HepG2 (cell line): ENCODE measurements around the gene EIF2S3B. TPM values are rescaled to one million over a fixed set of nuclear protein-coding genes. Genes with fewer than 3 reads are reported as not detected.

Source experiments
- ATAC-seq: fragments of 200-7000 bp; cut with Tn5 transposase; 3 replicates; pipeline ENCODE4 v1.9.1; 2020; ENCODE audit warnings: mild to moderate bottlenecking, moderate library complexity
- BruUV-seq: library from RNA; stranded (reverse); fragments of 400-500 nt; replicated peaks from 2 replicates; lab custom pipeline; 2021; lab: Mats Ljungman, UMichigan
- CTCF ChIA-PET: fragments of 300-600 bp; formaldehyde crosslinking; extraction: SDS; loops from one replicate; lab custom pipeline; 2021; ENCODE audit warnings: low total read pairs, inconsistent platforms, low intra/inter-chr PET ratio; lab: Yijun Ruan, JAX
- POLR2A ChIA-PET: fragments of 350-600 bp; sonication (Branson Sonifier 250); formaldehyde crosslinking; loops from one replicate; lab custom pipeline; 2020; ENCODE audit warnings: antibody characterized with exemption, inconsistent platforms; lab: Yijun Ruan, JAX
- DNase-seq: peaks from one replicate; pipeline ENCODE4 v3.0.0-alpha.2; 2015; ENCODE audit warnings: low spot score
- FAIRE-seq: peaks from 3 replicates; lab custom pipeline; 2011; peaks lifted over from hg19 to GRCh38; lab: Jason Lieb, UNC
- H2AFZ ChIP-seq: one replicate; pipeline ENCODE4 v1.6.1; 2011; ENCODE audit warnings: low read length, inconsistent platforms
- H3K27ac ChIP-seq: fragments of 300-600 bp; 3 replicates; pipeline ENCODE4 v1.8.0; 2011; ENCODE audit warnings: mixed run types, mild to moderate bottlenecking, mixed read lengths, low read length, inconsistent platforms; ENCODE audit not compliant: insufficient read depth; ENCODE audit errors: extremely low read length
- H3K27me3 ChIP-seq, 2 experiments: fragments of 200-600 bp in 1 of 2; 2 replicates in 1 of 2; 3 replicates in 1 of 2; pipeline versions ENCODE4 v1.6.0 to v1.8.0; 2011; ENCODE audit warnings: low read length in 2 of 2, mild to moderate bottlenecking in 2 of 2, moderate library complexity in 2 of 2, inconsistent platforms in 1 of 2; ENCODE audit not compliant: insufficient read depth in 2 of 2, control insufficient read depth in 1 of 2
- H3K36me3 ChIP-seq, 2 experiments: fragments of 200-600 bp in 1 of 2; replicated peaks in 1 of 2; 2 replicates in 1 of 2; 3 replicates in 1 of 2; pipeline versions ENCODE4 v1.5.1 to v1.8.0; 2011; ENCODE audit warnings: low read length in 2 of 2, inconsistent platforms in 1 of 2; ENCODE audit not compliant: insufficient read depth in 2 of 2, control insufficient read depth in 1 of 2
- H3K4me1 ChIP-seq: 2 replicates; pipeline ENCODE4 v1.5.1; 2012; ENCODE audit warnings: low read length, inconsistent platforms; ENCODE audit not compliant: insufficient read depth
- H3K4me2 ChIP-seq: 2 replicates; pipeline ENCODE4 v1.6.0; 2011; ENCODE audit warnings: low read depth, low read length, inconsistent platforms
- H3K4me3 ChIP-seq, 3 experiments: fragments of 200-600 bp in 1 of 3; sonication (generic), shearing (Covaris generic) in 1 of 3; replicated peaks in 1 of 3; 2 replicates each; pipeline ENCODE4 v1.5.1; 2011 to 2016; ENCODE audit warnings: low read length in 3 of 3, inconsistent platforms in 2 of 3, low read depth in 2 of 3, mild to moderate bottlenecking in 2 of 3, control low read depth in 1 of 3, mixed read lengths in 1 of 3; ENCODE audit not compliant: insufficient read depth in 1 of 3
- H3K79me2 ChIP-seq: one replicate; pipeline ENCODE4 v1.6.1; 2011; ENCODE audit warnings: low read length, inconsistent platforms; ENCODE audit not compliant: insufficient read depth
- H3K9ac ChIP-seq: 2 replicates; pipeline ENCODE4 v1.6.0; 2011; ENCODE audit warnings: mild to moderate bottlenecking, low read depth, low read length, inconsistent platforms; ENCODE audit not compliant: insufficient read depth
- H3K9me3 ChIP-seq: 2 replicates; pipeline ENCODE4 v1.5.1; 2012; ENCODE audit warnings: mild to moderate bottlenecking, low read length
- H4K20me1 ChIP-seq: 2 replicates; pipeline ENCODE4 v1.6.0; 2011; ENCODE audit warnings: inconsistent platforms, mild to moderate bottlenecking, low read length, moderate library complexity; ENCODE audit not compliant: insufficient read depth
- CENPX ChIP-seq: sonication (generic); formaldehyde crosslinking; IDR thresholded peaks from 2 replicates; pipeline ENCODE4 v1.9.0; 2021; ENCODE audit warnings: mild to moderate bottlenecking, missing genetic modification reagents, moderate library complexity
- KAT8 ChIP-seq: IDR thresholded peaks from 2 replicates; pipeline ENCODE4 v1.6.1; 2016; ENCODE audit warnings: missing genetic modification reagents, missing compliant biosample characterization
- KDM5B ChIP-seq: sonication (generic); formaldehyde crosslinking; IDR thresholded peaks from 2 replicates; pipeline ENCODE4 v1.4.0; 2020; ENCODE audit warnings: missing genetic modification reagents, mild to moderate bottlenecking, borderline replicate concordance
- MXD3 ChIP-seq: IDR thresholded peaks from 2 replicates; pipeline ENCODE4 v1.6.1; 2016; ENCODE audit warnings: mild to moderate bottlenecking, missing biosample characterization, missing genetic modification reagents
- SIN3A ChIP-seq: IDR thresholded peaks from 2 replicates; pipeline ENCODE4 v1.6.1; 2011; ENCODE audit warnings: low read depth, mild to moderate bottlenecking, control low read depth, low read length, borderline replicate concordance
- ZNF639 ChIP-seq: conservative IDR thresholded peaks from 2 replicates; pipeline ENCODE4 v1.6.1; 2018; ENCODE audit warnings: missing genetic modification reagents
- WGBS: methylation state at CpG from one replicate; pipeline ENCODE4 v1.1.6; 2017; ENCODE audit warnings: low lambda C conversion rate; 5-methylcytosine and 5-hydroxymethylcytosine counted together
- in situ Hi-C: cut with HindIII; loops from 2 replicates; pipeline ENCODE4 v1.10.0; 2017; ENCODE audit warnings: low pct_unique_long_range_greater_than_20kb; ENCODE audit not compliant: extremely low pct_ligation_motif_present
- intact Hi-C: fragments of 100-400 bp; cut with micrococcal nuclease; formaldehyde crosslinking; loops from one replicate; pipeline ENCODE4 v1.10.0; 2022; ENCODE audit not compliant: unreplicated experiment
- polyA plus RNA-seq, 8 experiments: library from polyadenylated mRNA; depleted of rRNA in 3 of 8; stranded (reverse) in 7 of 8; unstranded in 1 of 8; fragments of >200 nt; fragmentation: Illumina TruSeq in 4 of 8; extraction: Trizol in 4 of 8; gene quantifications; 2 replicates each; pipeline versions ENCODE4 v1.2.1 to v1.2.3, GENCODE V29; 2011 to 2016; ENCODE audit warnings: low read depth in 4 of 8, missing spikeins in 1 of 8, mixed read lengths in 1 of 8; ENCODE audit not compliant: insufficient read depth in 1 of 8
- total RNA-seq, 5 experiments: library from RNA; depleted of rRNA; stranded (reverse); fragments of >200 nt; fragmentation: Illumina TruSeq; extraction: Trizol; gene quantifications; 2 replicates each; pipeline ENCODE4 v1.2.3, GENCODE V29; 2016; ENCODE audit warnings: low read depth in 1 of 5

The EIF2S3B gene
- total and polyA plus RNA-seq, 2 of the 13 experiments (the other 11 are each of a cell fraction or from before 2014, with no cell fraction given): 3.6 to 7.6 TPM

GRCh38 chr12:10456856-10457255 lies 48.8 kb upstream of the EIF2S3B start:
- DNase-seq: no peak
- in situ Hi-C loops (no loop called here), intact Hi-C loops (no loop called here)
- no peak overlapping the region for H3K4me2 ChIP-seq
- H3K79me2 ChIP-seq: no peaks in the 10 kb centered on the region
- H4K20me1 ChIP-seq: no peaks in the 10 kb centered on the region
- H3K27me3 ChIP-seq: no peaks in the 10 kb centered on the region
- ATAC-seq: no peak
- BruUV-seq: no TSS peak
- H2AFZ ChIP-seq: no peak overlapping the region
- no peak overlapping the region for H3K9ac ChIP-seq
- no peaks in the 10 kb centered on the region for H3K36me3 ChIP-seq
- ChIA-PET POLR2A (no interaction called here), CTCF (no interaction called here)
- H3K27ac ChIP-seq: no peak overlapping the region
- peaks cover 12% of the 10 kb centered on the region; the same call in 1 of the 2 replicates for H3K9me3 ChIP-seq
- no peak for FAIRE-seq
- no peaks in the 10 kb centered on the region for H3K4me1 ChIP-seq
- H3K4me3 ChIP-seq: no peak overlapping the region
- TF ChIP-seq KDM5B (CRISPR knock-in tag) (no peak), CENPX (CRISPR knock-in tag) (no peak), KAT8 (CRISPR knock-in tag) (no peak)
- WGBS: 0% methylated on average over 2 of the region's 2 CpGs

GRCh38 chr12:10457760-10458159 lies 47.9 kb upstream of the EIF2S3B start:
- no peak overlapping the region for H3K4me2 ChIP-seq
- no peaks in the 10 kb centered on the region for H3K36me3 ChIP-seq
- WGBS: 30% methylated on average over 3 of the region's 3 CpGs
- H2AFZ ChIP-seq: no peak overlapping the region
- no peaks in the 10 kb centered on the region for H3K27me3 ChIP-seq
- intact Hi-C loops (no loop called here), in situ Hi-C loops (no loop called here)
- FAIRE-seq: no peak
- DNase-seq: no peak
- no peaks in the 10 kb centered on the region for H4K20me1 ChIP-seq
- POLR2A ChIA-PET: no interaction called here
- H3K9me3 ChIP-seq: peaks cover 12% of the 10 kb centered on the region; the same call in 1 of the 2 replicates
- no TSS peak for BruUV-seq
- ATAC-seq: no peak
- H3K4me1 ChIP-seq: no peaks in the 10 kb centered on the region
- H3K4me3 ChIP-seq: no peak overlapping the region
- H3K27ac ChIP-seq: no peak overlapping the region
- no peak overlapping the region for H3K9ac ChIP-seq
- H3K79me2 ChIP-seq: no peaks in the 10 kb centered on the region
- TF ChIP-seq ZNF639: no peak
- TF ChIP-seq MXD3 (CRISPR knock-in tag): no peak
- TF ChIP-seq SIN3A: no peak
- CTCF ChIA-PET: no interaction called here
